HepG2 (cell line): ENCODE measurements around the gene EDC3. TPM values are rescaled to one million over a fixed set of nuclear protein-coding genes. Genes with fewer than 3 reads are reported as not detected.

Experiments used
- ATF7-NPFF ChIP-seq: sonication (generic); formaldehyde crosslinking; IDR thresholded peaks from 2 replicates; pipeline ENCODE4 v1.8.1; 2023; ENCODE audit warnings: mild to moderate bottlenecking, low read depth, missing genetic modification reagents, moderate library complexity
- CENPT ChIP-seq: sonication (generic); formaldehyde crosslinking; IDR thresholded peaks from 2 replicates; pipeline ENCODE4 v1.8.0; 2022; ENCODE audit warnings: low read depth, mild to moderate bottlenecking, moderate library complexity, missing genetic modification reagents
- HDAC1 ChIP-seq: sonication (generic); formaldehyde crosslinking; IDR thresholded peaks from 2 replicates; pipeline ENCODE4 v1.5.1; 2020; ENCODE audit warnings: mild to moderate bottlenecking, missing genetic modification reagents
- MXD4 ChIP-seq: IDR thresholded peaks from 2 replicates; pipeline ENCODE4 v1.6.1; 2016; ENCODE audit warnings: mild to moderate bottlenecking, missing biosample characterization, missing genetic modification reagents
- SYNCRIP ChIP-seq: fragments of 200-400 bp; formaldehyde crosslinking; IDR thresholded peaks from 2 replicates; pipeline ENCODE4 v1.6.1; 2018; ENCODE audit warnings: mild to moderate bottlenecking, low read depth, low read length; ENCODE audit not compliant: insufficient read depth
- THYN1 ChIP-seq: sonication (generic); formaldehyde crosslinking; IDR thresholded peaks from 2 replicates; pipeline ENCODE4 v1.8.1; 2023; ENCODE audit warnings: low read depth, mild to moderate bottlenecking, moderate library complexity, missing genetic modification reagents, borderline replicate concordance
- ZMAT3 ChIP-seq: sonication (generic); formaldehyde crosslinking; conservative IDR thresholded peaks from 2 replicates; pipeline ENCODE4 v1.7.0; 2021; ENCODE audit warnings: missing genetic modification reagents
- ZNF256 ChIP-seq: sonication (generic); formaldehyde crosslinking; conservative IDR thresholded peaks from 2 replicates; pipeline ENCODE4 v1.4.0; 2020; ENCODE audit warnings: missing genetic modification reagents
- ZNF331 ChIP-seq: sonication (generic); formaldehyde crosslinking; IDR thresholded peaks from 2 replicates; pipeline ENCODE4 v1.4.0; 2020; ENCODE audit warnings: missing genetic modification reagents
- ZNF547 ChIP-seq: sonication (generic); formaldehyde crosslinking; IDR thresholded peaks from 2 replicates; pipeline ENCODE4 v1.5.1; 2020; ENCODE audit warnings: mild to moderate bottlenecking, missing genetic modification reagents
- ZNF589 ChIP-seq: sonication (generic); formaldehyde crosslinking; conservative IDR thresholded peaks from 2 replicates; pipeline ENCODE4 v1.8.0; 2022; ENCODE audit warnings: mild to moderate bottlenecking, moderate library complexity, missing genetic modification reagents
- polyA plus RNA-seq, 8 experiments: library from polyadenylated mRNA; depleted of rRNA in 3 of 8; stranded (reverse) in 7 of 8; unstranded in 1 of 8; fragments of >200 nt; fragmentation: Illumina TruSeq in 4 of 8; extraction: Trizol in 4 of 8; gene quantifications; 2 replicates each; pipeline versions ENCODE4 v1.2.1 to v1.2.3, GENCODE V29; 2011 to 2016; ENCODE audit warnings: low read depth in 4 of 8, missing spikeins in 1 of 8, mixed read lengths in 1 of 8; ENCODE audit not compliant: insufficient read depth in 1 of 8
- total RNA-seq, 5 experiments: library from RNA; depleted of rRNA; stranded (reverse); fragments of >200 nt; fragmentation: Illumina TruSeq; extraction: Trizol; gene quantifications; 2 replicates each; pipeline ENCODE4 v1.2.3, GENCODE V29; 2016; ENCODE audit warnings: low read depth in 1 of 5
- TF ChIP-seq, protein P1 (sequence below): sonication (generic); formaldehyde crosslinking; IDR thresholded peaks from 2 replicates; pipeline ENCODE4 v1.5.0; 2020; ENCODE audit warnings: missing genetic modification reagents
- TF ChIP-seq, protein P2 (sequence below): sonication (generic); formaldehyde crosslinking; IDR thresholded peaks from 2 replicates; pipeline ENCODE4 v1.5.1; 2020; ENCODE audit warnings: mild to moderate bottlenecking, missing genetic modification reagents
- TF ChIP-seq, protein P3 (sequence below): sonication (generic); formaldehyde crosslinking; IDR thresholded peaks from 2 replicates; pipeline ENCODE4 v1.5.0; 2020; ENCODE audit warnings: mild to moderate bottlenecking, missing genetic modification reagents
- TF ChIP-seq, protein P4 (sequence below): sonication (generic); formaldehyde crosslinking; IDR thresholded peaks from 2 replicates; pipeline ENCODE4 v1.5.1; 2020; ENCODE audit warnings: mild to moderate bottlenecking, missing genetic modification reagents, borderline replicate concordance

Gene EDC3
- total and polyA plus RNA-seq, 2 of the 13 experiments (the other 11 are each of a cell fraction or from before 2014, with no cell fraction given): 17.4 to 32.0 TPM

DNA sequence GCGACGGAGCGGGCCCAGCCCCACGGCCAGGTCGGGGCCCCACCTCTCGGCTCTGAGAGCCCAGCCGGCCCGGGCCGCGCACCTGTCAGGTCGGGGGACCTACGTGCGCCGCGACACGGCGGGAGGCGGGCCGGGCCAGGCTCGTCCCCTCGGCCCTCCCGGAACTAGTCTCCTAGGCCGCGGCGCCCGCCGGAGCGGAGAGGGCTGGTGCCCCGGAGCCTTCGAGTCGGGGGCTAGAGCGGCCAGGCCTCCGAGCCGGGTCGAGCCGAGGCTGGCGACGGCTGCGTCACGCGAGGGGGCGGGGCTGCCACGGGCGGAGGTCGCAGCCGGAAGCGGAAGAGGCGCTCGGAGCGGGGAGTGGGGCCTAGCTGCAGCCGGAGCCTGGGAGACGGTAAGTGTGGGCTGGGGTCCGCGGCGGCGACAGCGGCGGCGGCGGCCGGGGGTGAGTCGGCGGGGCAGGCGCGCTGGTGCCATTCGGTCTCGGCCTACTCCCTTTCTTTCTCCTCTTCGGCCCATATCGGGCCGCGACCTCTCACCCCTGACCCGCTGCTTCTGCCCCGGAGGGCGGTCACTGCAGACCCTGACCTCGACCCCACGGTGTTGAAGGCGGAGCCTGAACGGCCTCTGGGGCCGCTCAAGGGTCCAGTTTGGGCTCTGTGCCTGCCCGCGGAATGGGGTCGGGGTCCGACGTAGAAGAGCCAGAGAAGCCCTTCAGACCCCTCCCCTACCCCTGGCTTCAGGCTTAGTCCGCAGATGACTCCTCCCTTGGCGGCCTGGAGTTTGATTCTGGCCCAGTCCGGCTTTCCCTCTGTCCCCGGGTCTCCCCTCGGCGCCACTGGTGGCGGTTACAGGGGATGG, 80.1 kb downstream of the EDC3 start, which contains the start of gene CLK3 (continued):
- TF ChIP-seq THYN1 (CRISPR knock-in tag): no peak
- TF ChIP-seq ZNF589 (CRISPR knock-in tag): peak; percentile 97
- TF ChIP-seq CENPT (CRISPR knock-in tag): peak; percentile 94; the same call in 1 of the 2 replicates
- TF ChIP-seq ZNF547 (CRISPR knock-in tag): peak; percentile 79
- TF ChIP-seq ATF7-NPFF (CRISPR knock-in tag): peak; percentile 75
- peak; percentile 75; the same call in 1 of the 2 replicates for TF ChIP-seq ZNF256 (CRISPR knock-in tag)
- TF ChIP-seq, protein P1, sequence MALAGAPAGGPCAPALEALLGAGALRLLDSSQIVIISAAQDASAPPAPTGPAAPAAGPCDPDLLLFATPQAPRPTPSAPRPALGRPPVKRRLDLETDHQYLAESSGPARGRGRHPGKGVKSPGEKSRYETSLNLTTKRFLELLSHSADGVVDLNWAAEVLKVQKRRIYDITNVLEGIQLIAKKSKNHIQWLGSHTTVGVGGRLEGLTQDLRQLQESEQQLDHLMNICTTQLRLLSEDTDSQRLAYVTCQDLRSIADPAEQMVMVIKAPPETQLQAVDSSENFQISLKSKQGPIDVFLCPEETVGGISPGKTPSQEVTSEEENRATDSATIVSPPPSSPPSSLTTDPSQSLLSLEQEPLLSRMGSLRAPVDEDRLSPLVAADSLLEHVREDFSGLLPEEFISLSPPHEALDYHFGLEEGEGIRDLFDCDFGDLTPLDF (CRISPR knock-in tag): no peak; the same call in 1 of the 2 replicates
- TF ChIP-seq, protein P2, sequence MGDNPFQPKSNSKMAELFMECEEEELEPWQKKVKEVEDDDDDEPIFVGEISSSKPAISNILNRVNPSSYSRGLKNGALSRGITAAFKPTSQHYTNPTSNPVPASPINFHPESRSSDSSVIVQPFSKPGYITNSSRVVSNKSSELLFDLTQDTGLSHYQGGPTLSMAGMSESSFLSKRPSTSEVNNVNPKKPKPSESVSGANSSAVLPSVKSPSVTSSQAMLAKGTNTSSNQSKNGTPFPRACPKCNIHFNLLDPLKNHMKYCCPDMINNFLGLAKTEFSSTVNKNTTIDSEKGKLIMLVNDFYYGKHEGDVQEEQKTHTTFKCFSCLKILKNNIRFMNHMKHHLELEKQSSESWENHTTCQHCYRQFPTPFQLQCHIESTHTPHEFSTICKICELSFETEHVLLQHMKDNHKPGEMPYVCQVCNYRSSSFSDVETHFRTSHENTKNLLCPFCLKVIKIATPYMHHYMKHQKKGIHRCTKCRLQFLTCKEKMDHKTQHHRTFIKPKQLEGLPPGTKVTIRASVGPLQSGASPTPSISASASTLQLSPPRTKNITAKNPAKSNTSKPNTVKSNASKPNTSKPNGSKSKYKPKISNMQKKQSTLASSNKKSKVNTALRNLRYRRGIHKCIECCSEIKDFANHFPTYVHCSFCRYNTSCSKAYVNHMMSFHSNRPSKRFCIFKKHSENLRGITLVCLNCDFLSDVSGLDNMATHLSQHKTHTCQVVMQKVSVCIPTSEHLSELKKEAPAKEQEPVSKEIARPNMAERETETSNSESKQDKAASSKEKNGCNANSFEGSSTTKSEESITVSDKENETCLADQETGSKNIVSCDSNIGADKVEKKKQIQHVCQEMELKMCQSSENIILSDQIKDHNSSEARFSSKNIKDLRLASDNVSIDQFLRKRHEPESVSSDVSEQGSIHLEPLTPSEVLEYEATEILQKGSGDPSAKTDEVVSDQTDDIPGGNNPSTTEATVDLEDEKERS (CRISPR knock-in tag): no peak
- peak; percentile 70 for TF ChIP-seq ZMAT3 (CRISPR knock-in tag)
- no peak for TF ChIP-seq SYNCRIP
- no peak; the same call in 1 of the 2 replicates for TF ChIP-seq ZNF331
- TF ChIP-seq, protein P3, sequence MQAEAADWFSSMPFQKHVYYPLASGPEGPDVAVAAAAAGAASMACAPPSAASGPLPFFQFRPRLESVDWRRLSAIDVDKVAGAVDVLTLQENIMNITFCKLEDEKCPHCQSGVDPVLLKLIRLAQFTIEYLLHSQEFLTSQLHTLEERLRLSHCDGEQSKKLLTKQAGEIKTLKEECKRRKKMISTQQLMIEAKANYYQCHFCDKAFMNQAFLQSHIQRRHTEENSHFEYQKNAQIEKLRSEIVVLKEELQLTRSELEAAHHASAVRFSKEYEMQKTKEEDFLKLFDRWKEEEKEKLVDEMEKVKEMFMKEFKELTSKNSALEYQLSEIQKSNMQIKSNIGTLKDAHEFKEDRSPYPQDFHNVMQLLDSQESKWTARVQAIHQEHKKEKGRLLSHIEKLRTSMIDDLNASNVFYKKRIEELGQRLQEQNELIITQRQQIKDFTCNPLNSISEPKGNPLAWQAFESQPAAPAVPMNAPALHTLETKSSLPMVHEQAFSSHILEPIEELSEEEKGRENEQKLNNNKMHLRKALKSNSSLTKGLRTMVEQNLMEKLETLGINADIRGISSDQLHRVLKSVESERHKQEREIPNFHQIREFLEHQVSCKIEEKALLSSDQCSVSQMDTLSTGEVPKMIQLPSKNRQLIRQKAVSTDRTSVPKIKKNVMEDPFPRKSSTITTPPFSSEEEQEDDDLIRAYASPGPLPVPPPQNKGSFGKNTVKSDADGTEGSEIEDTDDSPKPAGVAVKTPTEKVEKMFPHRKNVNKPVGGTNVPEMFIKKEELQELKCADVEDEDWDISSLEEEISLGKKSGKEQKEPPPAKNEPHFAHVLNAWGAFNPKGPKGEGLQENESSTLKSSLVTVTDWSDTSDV (CRISPR knock-in tag): peak; percentile 93
- peak; percentile 73 for TF ChIP-seq MXD4
- peak; percentile 98 for TF ChIP-seq HDAC1 (CRISPR knock-in tag)
- TF ChIP-seq, protein P4, sequence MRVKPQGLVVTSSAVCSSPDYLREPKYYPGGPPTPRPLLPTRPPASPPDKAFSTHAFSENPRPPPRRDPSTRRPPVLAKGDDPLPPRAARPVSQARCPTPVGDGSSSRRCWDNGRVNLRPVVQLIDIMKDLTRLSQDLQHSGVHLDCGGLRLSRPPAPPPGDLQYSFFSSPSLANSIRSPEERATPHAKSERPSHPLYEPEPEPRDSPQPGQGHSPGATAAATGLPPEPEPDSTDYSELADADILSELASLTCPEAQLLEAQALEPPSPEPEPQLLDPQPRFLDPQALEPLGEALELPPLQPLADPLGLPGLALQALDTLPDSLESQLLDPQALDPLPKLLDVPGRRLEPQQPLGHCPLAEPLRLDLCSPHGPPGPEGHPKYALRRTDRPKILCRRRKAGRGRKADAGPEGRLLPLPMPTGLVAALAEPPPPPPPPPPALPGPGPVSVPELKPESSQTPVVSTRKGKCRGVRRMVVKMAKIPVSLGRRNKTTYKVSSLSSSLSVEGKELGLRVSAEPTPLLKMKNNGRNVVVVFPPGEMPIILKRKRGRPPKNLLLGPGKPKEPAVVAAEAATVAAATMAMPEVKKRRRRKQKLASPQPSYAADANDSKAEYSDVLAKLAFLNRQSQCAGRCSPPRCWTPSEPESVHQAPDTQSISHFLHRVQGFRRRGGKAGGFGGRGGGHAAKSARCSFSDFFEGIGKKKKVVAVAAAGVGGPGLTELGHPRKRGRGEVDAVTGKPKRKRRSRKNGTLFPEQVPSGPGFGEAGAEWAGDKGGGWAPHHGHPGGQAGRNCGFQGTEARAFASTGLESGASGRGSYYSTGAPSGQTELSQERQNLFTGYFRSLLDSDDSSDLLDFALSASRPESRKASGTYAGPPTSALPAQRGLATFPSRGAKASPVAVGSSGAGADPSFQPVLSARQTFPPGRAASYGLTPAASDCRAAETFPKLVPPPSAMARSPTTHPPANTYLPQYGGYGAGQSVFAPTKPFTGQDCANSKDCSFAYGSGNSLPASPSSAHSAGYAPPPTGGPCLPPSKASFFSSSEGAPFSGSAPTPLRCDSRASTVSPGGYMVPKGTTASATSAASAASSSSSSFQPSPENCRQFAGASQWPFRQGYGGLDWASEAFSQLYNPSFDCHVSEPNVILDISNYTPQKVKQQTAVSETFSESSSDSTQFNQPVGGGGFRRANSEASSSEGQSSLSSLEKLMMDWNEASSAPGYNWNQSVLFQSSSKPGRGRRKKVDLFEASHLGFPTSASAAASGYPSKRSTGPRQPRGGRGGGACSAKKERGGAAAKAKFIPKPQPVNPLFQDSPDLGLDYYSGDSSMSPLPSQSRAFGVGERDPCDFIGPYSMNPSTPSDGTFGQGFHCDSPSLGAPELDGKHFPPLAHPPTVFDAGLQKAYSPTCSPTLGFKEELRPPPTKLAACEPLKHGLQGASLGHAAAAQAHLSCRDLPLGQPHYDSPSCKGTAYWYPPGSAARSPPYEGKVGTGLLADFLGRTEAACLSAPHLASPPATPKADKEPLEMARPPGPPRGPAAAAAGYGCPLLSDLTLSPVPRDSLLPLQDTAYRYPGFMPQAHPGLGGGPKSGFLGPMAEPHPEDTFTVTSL (CRISPR knock-in tag): peak; percentile 61; the same call in 1 of the 2 replicates
